Stimulated activated CD4-positive, alpha-beta T cell treated with anti-CD3 and anti-CD28 coated beads, Interleukin-2, amount 100 ng/mL, for 48 hours (primary cell): ENCODE data around the gene DBR1.
"Not testable (repeated sequence)": the region's sequence is repeated elsewhere in the genome, so short reads cannot be mapped to it uniquely, and the experiment has no call there.

ENCODE experiments used
- DNase-seq, 2 donors: peaks; one replicate each; pipeline ENCODE4 v3.0.0-alpha.2; 2020

DBR1 gene

GRCh38 chr3:138186803-138187295 is 12.1 kb upstream of the DBR1 start:
- peak; percentile 82 to 85 for DNase-seq

- DNase-seq = no peak
Measured at GRCh38 chr3:138186221-138186620, 11.5 kb upstream of the DBR1 start.

GRCh38 chr3:138184994-138185393 is 10.3 kb upstream of the DBR1 start:
- no peak for DNase-seq

- no peak for DNase-seq
Measured at GRCh38 chr3:138180375-138181029, 5.8 kb upstream of the DBR1 start.

GRCh38 chr3:138173769-138174420 is 826 bp downstream of the DBR1 start:
- no peak for DNase-seq

- DNase-seq = no peak
Measured at GRCh38 chr3:138172625-138173024, 2.1 kb downstream of the DBR1 start.

- no peak for DNase-seq
Measured at GRCh38 chr3:138165061-138165460, 9.7 kb downstream of the DBR1 start.

GRCh38 chr3:138157743-138158142 is 17.0 kb downstream of the DBR1 start:
- no peak for DNase-seq

- no peak for DNase-seq
Measured at GRCh38 chr3:138154534-138154933, 20.2 kb downstream of the DBR1 start.

GRCh38 chr3:138148503-138148902 is 26.2 kb downstream of the DBR1 start:
- DNase-seq = no peak

GRCh38 chr3:138142181-138142580 is 32.5 kb downstream of the DBR1 start:
- DNase-seq = not testable (repeated sequence)

GRCh38 chr3:138140940-138141339 is 33.8 kb downstream of the DBR1 start:
- no peak for DNase-seq

GRCh38 chr3:138139691-138140090 is 35.0 kb downstream of the DBR1 start:
- DNase-seq = no peak

GRCh38 chr3:138137861-138138260 is 36.9 kb downstream of the DBR1 start:
- no peak for DNase-seq

GRCh38 chr3:138136201-138136600 is 38.5 kb downstream of the DBR1 start:
- DNase-seq = no peak

GRCh38 chr3:138135833-138136194 is 38.9 kb downstream of the DBR1 start:
- no peak for DNase-seq

- DNase-seq = no peak
Measured at GRCh38 chr3:138135146-138135832, 39.4 kb downstream of the DBR1 start.

- DNase-seq = no peak
Measured at GRCh38 chr3:138132239-138132638, 42.5 kb downstream of the DBR1 start, which contains the start of gene A4GNT. A4GNT (minus strand) TSS chr3:138132390; CDS start chr3:138131256, 1,134 bp downstream.

GRCh38 chr3:138127636-138128365 is 46.9 kb downstream of the DBR1 start:
- DNase-seq = no peak

- DNase-seq = no peak
Measured at GRCh38 chr3:138125548-138126221, 49.0 kb downstream of the DBR1 start.

GRCh38 chr3:138124706-138125355 is 49.9 kb downstream of the DBR1 start:
- no peak for DNase-seq

- DNase-seq = no peak
Measured at GRCh38 chr3:138124188-138124587, 50.5 kb downstream of the DBR1 start.
